Measurements from ENCODE around the gene CUEDC2. TPM values are rescaled to one million over a fixed set of nuclear protein-coding genes. Genes with fewer than 3 reads are reported as not detected.

The CUEDC2 gene
- total RNA-seq, 1 experiment from 2014 or later: 50.9 TPM

Other genes starting within 250 kb of the CUEDC2 start
- 0.17 and 0.27 TPM in 2 replicates for gene ELOVL3, start 206.3 kb downstream of the CUEDC2 start, total RNA-seq (2014; rRNA removed; shearing (Covaris generic))
- gene PITX3, start 191.1 kb downstream of the CUEDC2 start, total RNA-seq (2014; rRNA removed; shearing (Covaris generic)): not detected in 2 replicates
- 34.4 and 54.7 TPM in 2 replicates for gene GBF1, start 187.0 kb downstream of the CUEDC2 start, total RNA-seq (2014; rRNA removed; shearing (Covaris generic))
- gene NFKB2, start 36.9 kb downstream of the CUEDC2 start, total RNA-seq (2014; rRNA removed; shearing (Covaris generic)): 9.1 and 20.7 TPM in 2 replicates
- gene PSD, start 13.8 kb downstream of the CUEDC2 start, total RNA-seq (2014; rRNA removed; shearing (Covaris generic)): not detected in 2 replicates
- gene FBXL15, start 11.7 kb downstream of the CUEDC2 start, total RNA-seq (2014; rRNA removed; shearing (Covaris generic)): 8.2 and 18.8 TPM in 2 replicates
- not detected in 2 replicates for gene C10orf95, start 19.0 kb upstream of the CUEDC2 start, total RNA-seq (2014; rRNA removed; shearing (Covaris generic))
- 120 and 173 TPM in 2 replicates for gene ACTR1A, start 70.1 kb upstream of the CUEDC2 start, total RNA-seq (2014; rRNA removed; shearing (Covaris generic))
- 1.9 and 4.6 TPM in 2 replicates for gene SUFU, start 71.4 kb upstream of the CUEDC2 start, total RNA-seq (2014; rRNA removed; shearing (Covaris generic))
- 28.8 and 58.1 TPM in 2 replicates for gene TRIM8, start 211.9 kb upstream of the CUEDC2 start, total RNA-seq (2014; rRNA removed; shearing (Covaris generic))